Measurements from ENCODE around the gene CYB5B.

CYB5B gene

GRCh38 chr16:69476920-69477443 lies 52.6 kb downstream of the CYB5B start:
- Histone ChIP-seq H3K4me3 (ENCODE audit: low read length) (no peak overlapping the region), H2AFZ (ENCODE audit: low read depth, low read length) (no peak overlapping the region), H3K79me2 (ENCODE audit: low read length) (no peaks in the 10 kb centered on the region), H3K27ac (ENCODE audit: low read length) (no peak overlapping the region), H3K9me3 (ENCODE audit: insufficient read depth, low read length) (no peaks in the 10 kb centered on the region), H4K20me1 (ENCODE audit: insufficient read depth, low read length) (no peaks in the 10 kb centered on the region), H3K4me2 (ENCODE audit: low read length) (no peak overlapping the region), H3K36me3 (replicated peaks; ENCODE audit: low read depth, low read length) (no peaks in the 10 kb centered on the region), H3K9ac (ENCODE audit: low read length) (no peak overlapping the region), H3K4me1 (ENCODE audit: low read length) (peaks cover 23% of the 10 kb centered on the region), H3K27me3 (ENCODE audit: low read depth, low read length) (no peaks in the 10 kb centered on the region)
- TF ChIP-seq EZH2phosphoT487 (IDR thresholded peaks at IDR 0.05; ENCODE audit: low read depth) (no peak), CTCF (IDR thresholded peaks at IDR 0.05; ENCODE audit: low read depth, low read length) (no peak)

- Histone ChIP-seq H3K9ac (ENCODE audit: low read length) (no peak overlapping the region), H3K27me3 (ENCODE audit: low read depth, low read length) (no peaks in the 10 kb centered on the region), H3K27ac (ENCODE audit: low read length) (no peak overlapping the region), H3K4me1 (ENCODE audit: low read length) (peaks cover 18% of the 10 kb centered on the region), H3K79me2 (ENCODE audit: low read length) (no peaks in the 10 kb centered on the region), H3K9me3 (ENCODE audit: insufficient read depth, low read length) (no peaks in the 10 kb centered on the region), H3K36me3 (replicated peaks; ENCODE audit: low read depth, low read length) (no peaks in the 10 kb centered on the region), H2AFZ (ENCODE audit: low read depth, low read length) (no peak overlapping the region), H4K20me1 (ENCODE audit: insufficient read depth, low read length) (no peaks in the 10 kb centered on the region), H3K4me3 (ENCODE audit: low read length) (no peak overlapping the region), H3K4me2 (ENCODE audit: low read length) (no peak overlapping the region)
- TF ChIP-seq CTCF (IDR thresholded peaks at IDR 0.05; ENCODE audit: low read depth, low read length) = no peak
- no peak for TF ChIP-seq EZH2phosphoT487 (IDR thresholded peaks at IDR 0.05; ENCODE audit: low read depth)
These were observed 53.1 kb downstream of the CYB5B start for GRCh38 chr16:69477546-69477945.

GRCh38 chr16:69478685-69479084 lies 54.3 kb downstream of the CYB5B start:
- no peak overlapping the region for H2AFZ ChIP-seq (ENCODE audit: low read depth, low read length)
- H3K4me3 ChIP-seq (ENCODE audit: low read length) = no peak overlapping the region
- no peaks in the 10 kb centered on the region for H3K79me2 ChIP-seq (ENCODE audit: low read length)
- H3K4me1 ChIP-seq (ENCODE audit: low read length) = peaks cover 13% of the 10 kb centered on the region
- no peaks in the 10 kb centered on the region for H3K9me3 ChIP-seq (ENCODE audit: insufficient read depth, low read length)
- no peak overlapping the region for H3K4me2 ChIP-seq (ENCODE audit: low read length)
- H4K20me1 ChIP-seq (ENCODE audit: insufficient read depth, low read length) = no peaks in the 10 kb centered on the region
- H3K36me3 ChIP-seq (replicated peaks; ENCODE audit: low read depth, low read length) = no peaks in the 10 kb centered on the region
- no peak overlapping the region for H3K9ac ChIP-seq (ENCODE audit: low read length)
- no peaks in the 10 kb centered on the region for H3K27me3 ChIP-seq (ENCODE audit: low read depth, low read length)
- H3K27ac ChIP-seq (ENCODE audit: low read length) = no peak overlapping the region
- no peak for TF ChIP-seq CTCF (IDR thresholded peaks at IDR 0.05; ENCODE audit: low read depth, low read length)
- TF ChIP-seq EZH2phosphoT487 (IDR thresholded peaks at IDR 0.05; ENCODE audit: low read depth) = no peak

GRCh38 chr16:69479775-69480174 lies 55.4 kb downstream of the CYB5B start:
- no peak overlapping the region for H2AFZ ChIP-seq (ENCODE audit: low read depth, low read length)
- H3K27ac ChIP-seq (ENCODE audit: low read length) = no peak overlapping the region
- H3K27me3 ChIP-seq (ENCODE audit: low read depth, low read length) = no peaks in the 10 kb centered on the region
- H3K79me2 ChIP-seq (ENCODE audit: low read length) = no peaks in the 10 kb centered on the region
- H3K36me3 ChIP-seq (replicated peaks; ENCODE audit: low read depth, low read length) = no peaks in the 10 kb centered on the region
- no peaks in the 10 kb centered on the region for H4K20me1 ChIP-seq (ENCODE audit: insufficient read depth, low read length)
- H3K9me3 ChIP-seq (ENCODE audit: insufficient read depth, low read length) = no peaks in the 10 kb centered on the region
- H3K4me2 ChIP-seq (ENCODE audit: low read length) = no peak overlapping the region
- no peak overlapping the region for H3K9ac ChIP-seq (ENCODE audit: low read length)
- TF ChIP-seq CTCF (IDR thresholded peaks at IDR 0.05; ENCODE audit: low read depth, low read length) (no peak), EZH2phosphoT487 (IDR thresholded peaks at IDR 0.05; ENCODE audit: low read depth) (no peak)
- peaks cover 7% of the 10 kb centered on the region for H3K4me1 ChIP-seq (ENCODE audit: low read length)
- H3K4me3 ChIP-seq (ENCODE audit: low read length) = no peak overlapping the region
